ENCODE data around the gene SLC37A2. TPM values are rescaled to one million over a fixed set of nuclear protein-coding genes. Genes with fewer than 3 reads are reported as not detected.

Gene SLC37A2
- total RNA-seq, 4 donors from 2014 or later: 3.4 to 8.6 (median 6.6) TPM

- no peak overlapping the region for H3K27ac ChIP-seq
- no peaks in the 10 kb centered on the region for H3K36me3 ChIP-seq
- TF ChIP-seq CTCF (IDR thresholded peaks at IDR 0.05) (no peak), POLR2AphosphoS5 (IDR thresholded peaks at IDR 0.05) (no peak), POLR2A (IDR thresholded peaks at IDR 0.05) (no peak), EP300 (IDR thresholded peaks at IDR 0.05) (no peak)
- WGBS, 2 donors (ENCODE audit: low coverage in 1 of 2): 60 to 80% methylated on average over 1 to 2 of the region's 11 CpGs
- H3K9me3 ChIP-seq: no peaks in the 10 kb centered on the region
- H3K27me3 ChIP-seq: peaks cover 77% of the 10 kb centered on the region
- H3K4me3 ChIP-seq: no peak overlapping the region
- H3K4me1 ChIP-seq: peaks cover 0 to 13% (median 2%) of the 10 kb centered on the region in 3 donors
- no peak for ATAC-seq
Measured at GRCh38 chr11:125075900-125076317, 12.8 kb downstream of the SLC37A2 start.

GRCh38 chr11:125076378-125076945 is 13.4 kb downstream of the SLC37A2 start:
- ATAC-seq: no peak

GRCh38 chr11:125078016-125078415 is 14.9 kb downstream of the SLC37A2 start:
- Histone ChIP-seq H3K4me1 (no peaks in the 10 kb centered on the region), H3K9me3 (no peaks in the 10 kb centered on the region), H3K27ac (no peak overlapping the region), H3K4me3 (no peak overlapping the region), H3K27me3 (peaks cover 79% of the 10 kb centered on the region), H3K36me3 (no peaks in the 10 kb centered on the region)
- ATAC-seq: no peak
- 92 to 100% methylated on average over 9 to 10 of the region's 11 CpGs for WGBS, 2 donors (ENCODE audit: low coverage in 1 of 2)
- TF ChIP-seq POLR2A (IDR thresholded peaks at IDR 0.05) (no peak), CTCF (IDR thresholded peaks at IDR 0.05) (no peak), EP300 (IDR thresholded peaks at IDR 0.05) (no peak), POLR2AphosphoS5 (IDR thresholded peaks at IDR 0.05) (no peak)

More at GRCh38 chr11:125076378-125076945, 13.4 kb downstream of the SLC37A2 start:
- WGBS, 2 donors (ENCODE audit: low coverage in 1 of 2): 71 to 95% methylated on average over 1 to 6 of the region's 14 CpGs
- Histone ChIP-seq H3K4me1 (peaks cover 0 to 9% (median 0%) of the 10 kb centered on the region in 3 donors), H3K27me3 (peaks cover 79% of the 10 kb centered on the region), H3K36me3 (no peaks in the 10 kb centered on the region), H3K4me3 (no peak overlapping the region), H3K27ac (no peak overlapping the region), H3K9me3 (no peaks in the 10 kb centered on the region)
- TF ChIP-seq EP300 (IDR thresholded peaks at IDR 0.05) (no peak), CTCF (IDR thresholded peaks at IDR 0.05) (no peak), POLR2AphosphoS5 (IDR thresholded peaks at IDR 0.05) (no peak), POLR2A (IDR thresholded peaks at IDR 0.05) (no peak)

GRCh38 chr11:125078516-125079140 is 15.5 kb downstream of the SLC37A2 start:
- H3K27ac ChIP-seq: no peak overlapping the region
- no peak overlapping the region for H3K4me3 ChIP-seq
- H3K36me3 ChIP-seq: no peaks in the 10 kb centered on the region
- H3K9me3 ChIP-seq: no peaks in the 10 kb centered on the region
- 91 to 92% methylated on average over 12 of the region's 14 CpGs for WGBS, 2 donors (ENCODE audit: low coverage in 1 of 2)
- TF ChIP-seq EP300 (IDR thresholded peaks at IDR 0.05) (no peak), CTCF (IDR thresholded peaks at IDR 0.05) (no peak), POLR2A (IDR thresholded peaks at IDR 0.05) (no peak), POLR2AphosphoS5 (IDR thresholded peaks at IDR 0.05) (no peak)
- no peak for ATAC-seq
- H3K4me1 ChIP-seq: no peaks in the 10 kb centered on the region
- peaks cover 80% of the 10 kb centered on the region for H3K27me3 ChIP-seq

Data from gastroesophageal sphincter (tissue), 4 donors.